Measurements from ENCODE around the gene HEATR3.
"Not testable (repeated sequence)": the region's sequence is repeated elsewhere in the genome, so short reads cannot be mapped to it uniquely, and the experiment has no call there.

The HEATR3 gene

DNA sequence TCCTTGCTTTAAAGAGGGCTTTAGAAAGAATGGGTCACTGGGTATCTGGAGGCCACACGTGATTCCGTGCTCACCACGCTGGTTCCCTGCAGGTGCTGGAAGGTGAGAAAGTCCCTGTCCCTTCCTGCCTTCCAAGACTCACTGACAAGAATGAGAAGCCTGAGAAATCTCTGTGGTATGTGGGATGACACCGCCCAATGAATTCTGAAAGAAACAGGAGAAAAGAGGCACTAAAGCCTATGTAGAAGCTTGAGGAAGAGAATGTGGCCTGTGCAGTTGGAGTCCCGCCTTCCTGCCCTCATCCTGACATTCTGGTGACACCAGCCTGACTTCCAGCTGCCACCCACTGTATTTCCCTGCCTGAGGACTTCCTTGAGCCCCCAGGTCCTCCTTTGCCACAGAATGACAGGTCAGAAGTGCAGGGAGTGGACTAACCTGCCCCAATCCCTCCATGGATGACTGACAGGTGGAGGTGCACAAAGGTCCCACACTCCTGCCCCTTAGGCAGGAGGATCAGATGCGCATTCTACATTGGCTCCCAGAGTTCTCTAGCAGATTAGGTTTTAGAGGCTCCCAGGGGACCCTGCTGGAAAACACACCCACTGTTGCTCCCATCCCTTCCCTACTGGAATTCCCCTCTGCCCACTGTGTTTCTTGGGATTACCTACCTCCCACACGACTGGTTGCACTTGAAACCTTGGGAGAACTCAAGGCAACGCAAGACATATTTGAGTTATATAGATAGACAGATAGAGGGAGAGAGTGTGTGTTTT lies 48.8 kb downstream of the HEATR3 start:
- no peak for DNase-seq

DNA sequence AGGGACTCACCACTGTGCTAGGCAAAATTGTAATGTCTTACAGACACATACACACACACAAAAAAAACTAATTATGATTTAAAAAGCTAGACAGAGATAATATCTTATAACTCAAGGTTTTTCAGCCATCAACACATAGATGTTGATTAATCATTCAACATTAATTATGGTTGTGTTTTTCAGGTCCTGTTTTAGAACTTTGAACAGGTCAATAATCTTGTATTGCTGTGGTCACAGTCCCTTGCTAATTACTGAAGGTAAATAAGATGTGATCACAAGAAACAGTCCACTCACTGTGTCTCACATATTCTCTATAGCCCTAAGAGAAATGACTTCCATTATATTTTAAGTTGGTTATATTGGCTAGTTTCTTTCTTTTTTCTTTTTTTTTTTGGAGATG lies 54.9 kb downstream of the HEATR3 start:
- no peak for DNase-seq

DNA sequence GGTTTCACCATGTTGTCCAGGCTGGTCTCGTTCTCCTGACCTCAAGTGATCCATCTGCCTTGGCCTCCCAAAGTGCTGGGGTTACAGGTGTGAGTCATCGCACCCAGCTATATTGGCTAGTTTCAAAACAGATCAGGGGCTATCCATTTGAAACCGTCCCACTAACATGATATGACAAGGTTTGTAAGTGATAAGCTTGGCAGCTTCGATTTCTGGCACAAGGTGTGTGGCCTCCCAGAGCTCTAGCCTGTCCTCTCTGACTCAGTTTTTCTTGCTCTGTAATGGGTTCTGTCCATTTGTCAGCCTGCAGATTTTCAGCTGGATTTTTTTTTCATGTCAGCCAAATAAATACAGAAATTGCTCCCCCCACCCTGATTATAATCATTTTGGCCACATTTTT lies 55.5 kb downstream of the HEATR3 start:
- DNase-seq = no peak

DNA sequence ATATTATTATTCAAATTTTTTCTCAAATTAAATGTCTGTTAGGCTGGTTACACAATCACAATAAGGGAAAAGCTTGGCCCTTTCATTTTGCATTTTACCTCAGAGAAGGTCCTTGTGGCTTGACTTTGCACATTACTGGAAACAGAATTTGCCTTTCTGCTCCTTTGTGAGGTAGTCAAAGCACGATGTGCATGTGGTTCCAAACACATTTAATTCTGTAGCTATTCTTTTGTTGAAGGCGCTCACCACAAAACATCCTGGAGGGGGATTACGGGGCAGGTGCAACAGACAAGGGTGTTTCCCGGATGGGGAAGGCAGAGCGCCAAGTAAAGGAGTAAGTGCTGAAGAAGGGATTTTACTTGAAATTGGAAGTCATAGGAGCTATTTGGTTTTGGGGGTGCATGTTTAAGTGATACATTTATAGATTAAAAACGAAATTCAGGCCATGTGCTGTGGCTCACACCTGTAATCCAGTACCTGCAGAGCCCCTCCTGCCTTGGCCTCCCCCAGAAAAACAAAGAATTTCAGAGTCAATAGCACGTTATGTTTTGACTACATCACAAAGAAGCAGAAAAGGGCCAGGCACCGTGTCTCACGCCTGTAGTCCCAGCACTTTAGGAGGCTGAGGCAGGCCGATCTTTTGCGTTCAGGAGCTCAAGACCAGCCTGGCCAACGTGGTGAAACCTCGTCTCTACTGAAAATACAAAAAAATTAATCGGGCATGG lies 56.1 kb downstream of the HEATR3 start:
- no peak for DNase-seq

DNA sequence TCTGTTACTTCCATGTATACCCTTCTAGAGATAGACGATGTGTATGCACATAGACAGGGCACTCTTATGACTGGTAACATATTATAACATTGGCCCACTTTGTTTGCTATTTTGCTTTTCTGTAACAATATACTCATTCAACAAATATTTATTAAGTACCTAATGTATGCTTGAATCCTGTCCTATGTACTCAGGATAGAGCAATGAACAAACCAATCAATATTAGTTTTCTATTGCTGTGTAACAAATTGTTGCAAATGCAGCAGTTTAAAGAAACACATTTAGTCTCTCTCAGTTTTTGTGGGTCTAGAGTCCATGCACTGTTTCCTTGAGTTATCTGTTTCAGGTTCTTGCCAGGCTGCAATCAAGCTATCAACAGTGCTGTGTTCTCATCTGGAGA lies 57.6 kb downstream of the HEATR3 start:
- no peak for DNase-seq

DNA sequence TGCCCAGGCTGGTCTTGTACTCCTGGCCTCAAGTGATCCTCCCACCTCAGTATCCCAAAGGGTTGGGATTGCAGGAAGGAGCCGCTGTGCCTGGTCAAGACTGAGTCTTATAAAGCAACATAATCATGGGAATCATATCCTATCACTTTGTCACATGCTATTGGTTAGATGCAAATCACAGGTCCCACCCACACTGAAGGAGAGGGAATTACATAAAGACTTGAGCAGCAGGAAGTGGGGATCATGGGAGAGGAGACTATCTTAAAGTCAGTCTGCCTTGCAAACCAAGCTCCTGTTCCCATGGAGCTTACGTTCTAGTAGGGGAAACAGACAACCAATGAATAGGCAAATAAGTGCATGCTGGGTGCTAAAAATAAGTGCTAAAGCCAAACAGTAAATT lies 59.0 kb downstream of the HEATR3 start:
- no peak for DNase-seq

DNA sequence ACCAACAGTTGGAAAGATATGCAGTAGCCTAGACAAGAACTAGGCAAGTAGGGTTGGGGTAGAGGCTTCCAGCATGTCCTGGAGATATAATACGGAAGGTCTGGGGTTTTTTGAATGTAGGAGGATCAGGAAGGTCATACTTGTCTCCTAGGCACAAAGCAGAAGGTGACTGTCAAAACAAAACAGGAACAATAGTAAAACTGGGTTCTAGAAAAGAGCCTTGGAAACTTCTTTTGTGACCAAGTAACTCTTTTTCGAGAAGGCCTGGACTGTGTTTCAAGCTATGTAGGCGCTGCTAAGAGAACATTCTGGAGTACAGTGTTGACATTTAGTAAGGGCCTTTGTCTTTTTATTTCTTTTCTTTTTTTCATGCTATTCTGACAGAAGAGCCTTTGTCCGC lies 60.4 kb downstream of the HEATR3 start:
- DNase-seq = no peak

DNA sequence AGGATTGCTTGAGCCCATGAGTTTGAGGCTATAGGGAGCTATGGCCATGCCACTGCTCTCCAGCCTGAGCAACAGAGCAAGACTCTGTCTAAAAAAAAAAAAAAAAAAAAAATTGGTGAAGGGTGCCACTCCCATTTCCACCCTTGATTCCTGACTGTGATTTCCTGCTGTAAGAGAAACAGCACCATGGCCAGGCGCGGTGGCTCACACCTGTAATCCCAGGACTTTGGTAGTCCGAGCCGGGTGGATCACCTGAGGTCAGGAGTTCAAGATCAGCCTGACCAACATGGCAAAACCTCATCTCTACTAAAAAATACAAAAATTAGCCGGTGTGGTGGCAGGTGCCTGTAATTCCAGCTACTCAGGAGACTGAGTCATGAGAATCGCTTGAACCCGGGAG lies 66.8 kb downstream of the HEATR3 start:
- not testable (repeated sequence) for DNase-seq

DNA sequence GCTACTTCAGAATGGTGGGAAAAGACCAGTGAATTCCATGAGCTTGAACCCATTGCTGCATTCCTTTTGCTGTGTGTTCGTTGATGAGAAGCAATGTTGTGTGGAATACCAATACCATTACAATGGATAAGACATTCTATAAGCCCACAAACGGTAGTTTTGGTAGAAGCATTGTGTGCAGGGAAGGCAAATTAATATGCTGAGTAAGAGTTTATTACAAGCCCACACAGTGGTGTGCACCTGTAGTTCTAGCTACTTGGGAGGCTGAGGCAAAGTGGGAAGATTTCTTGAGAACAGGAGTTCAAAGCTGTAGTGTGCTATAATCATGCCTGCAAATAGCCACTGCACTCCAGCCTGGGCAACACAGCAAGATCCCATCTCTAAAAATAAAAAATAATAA lies 67.4 kb downstream of the HEATR3 start:
- no peak for DNase-seq

DNA sequence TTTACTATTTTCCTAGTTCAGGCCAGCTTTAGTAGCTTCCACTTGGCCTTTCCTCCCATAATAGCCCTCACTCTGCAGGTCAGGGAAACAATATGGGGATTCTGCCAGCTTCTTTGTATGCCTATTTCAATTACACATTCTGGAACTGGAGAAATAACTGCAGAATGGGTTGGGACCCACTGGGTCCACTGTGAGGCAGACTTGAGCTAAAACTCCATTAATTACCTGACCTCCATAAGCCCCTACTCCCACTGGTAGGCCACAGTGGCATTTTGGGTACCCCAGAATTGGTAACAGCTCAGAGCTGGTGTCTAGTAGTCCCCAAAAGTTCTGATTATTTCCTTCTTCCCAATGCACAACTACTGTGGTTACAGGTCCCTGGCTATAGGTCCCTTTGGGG lies 70.6 kb downstream of the HEATR3 start:
- no peak for DNase-seq

DNA sequence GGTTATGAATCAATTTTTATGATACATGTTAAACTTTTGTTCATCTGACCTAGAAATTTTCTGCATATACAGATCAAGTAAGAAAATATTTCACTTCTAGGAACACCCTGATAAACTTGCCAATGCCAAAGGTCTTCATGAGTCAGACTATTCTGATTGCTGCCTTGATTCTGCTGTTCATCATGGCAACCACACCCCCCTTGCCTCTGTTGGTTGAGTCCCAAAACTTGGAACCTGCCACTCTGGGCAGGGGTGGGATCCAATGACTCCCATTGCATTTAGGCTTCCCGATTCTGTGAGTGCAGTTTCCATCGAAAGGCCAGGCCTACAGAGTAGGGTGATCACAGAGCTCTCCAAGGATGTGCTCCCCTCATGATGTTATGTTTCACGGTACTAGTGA lies 71.5 kb downstream of the HEATR3 start:
- DNase-seq = no peak

DNA sequence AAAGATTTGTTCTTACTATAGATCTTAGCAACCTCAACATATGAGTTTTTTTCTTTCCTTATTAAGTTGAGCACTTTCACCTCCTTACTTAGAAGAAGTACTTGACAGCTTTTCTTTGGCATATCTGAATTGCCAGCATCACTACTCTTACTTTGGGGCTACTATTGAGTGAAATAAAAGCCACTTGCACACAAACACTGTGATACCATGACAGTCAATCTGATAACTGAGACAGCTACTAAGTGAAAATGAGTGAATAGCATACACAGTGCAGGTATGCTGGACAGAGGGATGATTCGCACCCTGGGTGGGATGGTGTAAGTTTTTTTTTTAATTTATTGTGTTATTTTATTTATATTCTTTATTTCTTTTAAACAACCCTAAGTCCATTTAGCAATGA lies 73.8 kb downstream of the HEATR3 start:
- no peak for DNase-seq

DNA sequence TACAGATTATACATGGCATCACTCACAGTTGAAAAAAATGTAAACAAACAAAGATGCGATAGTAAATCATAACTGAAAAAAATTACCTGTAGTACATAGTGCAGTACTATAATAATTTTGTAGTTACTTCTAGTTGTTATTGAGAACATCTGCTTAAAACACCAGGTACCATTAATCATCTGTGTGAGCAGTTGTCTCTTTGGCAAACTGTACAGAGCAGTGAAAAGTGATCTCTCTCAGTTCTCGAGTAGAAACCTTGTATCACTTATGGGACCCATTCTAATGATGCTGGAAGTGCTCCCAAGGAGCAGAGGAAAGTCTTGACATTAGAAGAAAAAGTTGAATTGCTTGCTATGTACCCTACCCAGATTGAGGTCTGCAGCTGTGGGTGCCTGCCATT lies 78.4 kb downstream of the HEATR3 start:
- no peak for DNase-seq

DNA sequence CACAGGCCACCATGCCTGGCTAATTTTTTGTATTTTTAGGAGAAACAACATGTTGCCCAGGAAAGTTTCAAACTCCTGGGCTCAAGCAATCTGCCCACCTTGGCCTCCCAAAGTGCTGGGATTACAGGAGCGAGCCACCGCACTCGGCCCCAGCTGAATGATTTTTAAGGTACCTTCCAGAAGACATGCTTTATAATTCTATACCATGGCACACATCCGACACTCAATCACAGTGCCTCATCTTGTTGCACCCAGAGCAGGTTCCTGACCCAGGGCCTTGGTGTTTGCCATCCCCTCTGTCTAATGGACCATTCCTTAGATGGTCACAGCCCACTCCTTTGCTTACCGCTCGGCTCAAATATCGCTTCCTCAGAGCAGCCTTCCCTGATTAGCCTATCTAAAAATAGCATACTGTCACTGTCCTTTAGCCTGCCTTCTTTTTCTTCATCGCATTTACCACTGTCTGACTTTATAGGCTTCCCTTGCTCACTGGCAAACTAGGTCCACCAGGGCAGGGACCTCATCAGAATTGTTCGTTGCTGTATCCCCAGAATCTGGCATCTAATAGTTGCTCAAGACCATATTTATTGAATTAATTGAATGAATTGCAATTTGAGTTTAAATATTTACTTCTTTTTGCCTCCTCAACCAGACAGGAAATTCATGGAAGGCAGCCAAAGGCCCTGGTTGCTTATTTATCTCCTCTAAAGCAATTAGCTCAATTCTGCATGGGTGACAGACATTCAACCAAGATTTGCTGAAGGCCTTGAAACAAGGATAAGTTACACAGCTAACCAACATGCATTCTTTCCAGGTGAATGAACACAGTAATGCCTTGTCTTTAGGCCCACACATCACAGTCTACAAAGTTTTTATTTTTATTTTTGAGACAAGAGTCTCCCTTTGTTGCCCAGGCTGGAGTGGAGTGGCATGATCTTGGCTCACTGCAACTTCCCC lies 81.0 kb downstream of the HEATR3 start:
- no peak for DNase-seq

DNA sequence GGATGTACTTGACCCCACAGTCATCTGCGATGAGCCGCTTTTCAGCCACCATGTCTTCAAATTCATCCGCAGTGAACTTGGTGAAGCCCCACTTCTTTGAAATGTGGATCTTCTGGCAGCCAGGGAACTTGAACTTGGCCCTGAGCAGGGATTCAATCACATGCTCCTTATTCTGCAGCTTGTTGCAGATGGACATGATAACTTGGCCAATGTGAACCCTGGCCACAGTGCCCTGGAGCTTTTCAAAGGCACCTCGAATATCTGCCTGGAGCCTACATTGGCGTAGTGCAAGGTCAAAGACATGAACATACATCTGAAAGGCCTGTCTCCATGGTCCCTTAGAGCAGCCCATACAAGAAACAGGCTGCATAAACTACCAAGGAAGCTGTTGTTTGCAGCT lies 85.6 kb downstream of the HEATR3 start:
- DNase-seq = no peak

DNA sequence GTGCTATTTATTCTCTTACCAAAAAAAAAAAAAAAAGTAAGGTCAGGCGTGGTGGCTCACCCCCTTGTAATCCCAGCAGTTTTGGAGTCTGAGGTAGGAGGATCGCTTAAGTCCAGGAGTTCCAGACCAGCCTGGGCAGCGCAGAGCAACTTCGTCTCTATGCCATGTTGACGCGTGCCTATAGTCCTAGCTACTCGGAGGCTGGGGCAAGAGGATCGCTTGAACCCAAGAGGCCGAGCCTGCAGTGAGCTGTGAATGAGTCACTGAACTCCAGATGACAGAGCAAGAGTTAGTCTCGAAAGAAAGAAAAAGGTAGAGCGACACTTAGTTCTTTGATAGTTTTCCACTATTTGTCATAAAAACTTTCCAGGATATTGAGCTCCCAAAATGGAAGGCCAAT lies 86.0 kb downstream of the HEATR3 start:
- no peak for DNase-seq

DNA sequence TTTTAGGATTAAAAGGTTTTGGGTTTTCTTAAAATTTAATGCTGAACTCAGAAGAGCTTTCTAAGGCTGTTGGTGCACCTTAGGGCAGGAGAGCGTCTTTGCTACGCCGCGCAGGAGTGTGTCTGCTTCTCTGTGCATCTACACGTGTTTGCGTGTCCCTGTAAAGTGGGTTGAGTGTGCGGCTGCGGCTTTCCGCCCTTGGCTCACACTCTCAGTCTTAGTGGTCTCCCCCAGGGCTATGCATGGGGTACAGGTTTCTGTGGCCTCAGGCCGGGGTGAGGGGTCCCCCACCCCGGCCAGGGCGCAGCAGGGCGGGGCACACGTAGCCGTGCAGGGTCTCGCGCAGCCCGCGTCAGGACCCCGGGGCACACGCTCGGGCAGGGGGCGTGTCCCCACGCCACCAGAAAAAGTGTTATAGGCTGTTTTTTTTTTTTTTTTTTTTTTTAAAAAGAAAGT lies 86.6 kb downstream of the HEATR3 start:
- no peak for DNase-seq

DNA sequence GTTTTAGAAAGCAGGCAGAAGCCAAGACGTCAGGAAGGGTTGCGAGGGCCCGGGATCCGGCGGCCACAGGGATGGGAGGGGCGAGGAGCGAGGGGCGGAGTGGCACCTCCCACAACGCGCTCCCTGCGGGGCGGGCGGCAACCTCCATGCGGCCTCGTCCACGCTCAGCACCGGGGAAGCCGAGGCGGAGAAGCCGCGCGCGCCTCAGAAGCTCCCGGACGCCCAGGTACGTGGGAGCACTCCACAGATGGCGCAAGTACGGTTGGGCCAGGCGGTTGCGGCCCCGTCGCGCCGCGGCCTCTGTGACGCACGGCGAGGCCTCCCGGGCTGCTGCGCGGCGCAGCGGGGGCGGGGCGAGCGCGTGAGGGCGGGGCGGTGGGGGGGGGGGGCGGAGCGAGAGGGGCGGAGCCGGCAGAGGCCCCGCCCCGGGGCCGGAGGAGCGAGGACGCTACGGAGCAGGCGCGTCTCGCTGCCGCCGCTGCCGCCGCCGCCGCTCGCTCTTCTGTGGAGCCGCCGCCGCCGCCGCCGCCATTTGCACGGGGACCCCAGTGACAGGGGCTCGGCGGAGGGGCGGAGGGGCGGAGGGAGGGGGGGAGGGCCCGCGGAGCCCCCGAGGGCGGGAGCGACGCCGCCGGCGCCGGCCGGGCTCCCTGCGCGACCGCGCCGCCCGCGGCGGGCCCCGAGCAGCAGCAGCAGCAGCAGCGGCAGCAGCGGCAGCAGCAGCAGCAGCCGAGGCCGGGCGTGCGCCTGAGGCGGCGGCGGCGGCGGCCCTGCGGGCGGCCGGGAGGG lies 87.2 kb downstream of the HEATR3 start, which contains the start of gene TENT4B:
TSS of gene TENT4B (plus strand) at position 500 of the 789 bp plus-strand sequence. CDS start 316 bp downstream, outside the sequence.
- DNase-seq = peak; percentile 97

DNA sequence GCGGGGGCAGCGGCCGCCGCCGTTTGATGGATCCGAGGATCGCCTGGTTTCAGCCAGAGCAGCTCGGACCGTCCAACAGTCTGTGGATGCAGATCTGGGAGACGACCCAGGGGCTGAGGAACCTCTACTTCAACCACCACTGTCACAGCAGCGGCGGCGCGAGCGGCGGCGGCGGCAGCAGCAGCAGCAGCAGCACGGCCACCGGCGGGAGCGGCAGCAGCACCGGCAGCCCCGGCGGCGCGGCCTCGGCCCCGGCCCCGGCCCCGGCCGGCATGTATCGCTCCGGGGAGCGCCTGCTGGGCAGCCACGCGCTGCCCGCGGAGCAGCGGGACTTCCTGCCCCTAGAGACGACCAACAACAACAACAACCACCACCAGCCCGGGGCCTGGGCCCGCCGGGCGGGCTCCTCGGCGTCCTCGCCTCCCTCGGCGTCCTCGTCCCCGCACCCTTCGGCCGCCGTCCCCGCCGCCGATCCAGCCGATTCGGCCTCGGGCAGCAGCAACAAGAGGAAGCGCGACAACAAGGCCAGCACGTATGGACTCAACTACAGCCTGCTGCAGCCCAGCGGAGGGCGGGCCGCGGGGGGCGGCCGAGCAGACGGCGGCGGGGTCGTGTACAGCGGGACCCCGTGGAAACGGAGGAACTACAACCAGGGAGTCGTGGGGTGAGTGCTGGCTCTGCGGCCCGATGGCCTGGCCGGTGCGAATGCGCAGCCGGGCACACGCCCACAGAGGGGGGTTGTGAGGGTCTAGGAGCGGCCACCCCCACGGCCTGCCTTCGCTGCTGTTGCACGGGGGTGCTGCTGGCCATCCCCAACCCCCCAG lies 88.0 kb downstream of the HEATR3 start:
- peak; percentile 75 for DNase-seq

DNA sequence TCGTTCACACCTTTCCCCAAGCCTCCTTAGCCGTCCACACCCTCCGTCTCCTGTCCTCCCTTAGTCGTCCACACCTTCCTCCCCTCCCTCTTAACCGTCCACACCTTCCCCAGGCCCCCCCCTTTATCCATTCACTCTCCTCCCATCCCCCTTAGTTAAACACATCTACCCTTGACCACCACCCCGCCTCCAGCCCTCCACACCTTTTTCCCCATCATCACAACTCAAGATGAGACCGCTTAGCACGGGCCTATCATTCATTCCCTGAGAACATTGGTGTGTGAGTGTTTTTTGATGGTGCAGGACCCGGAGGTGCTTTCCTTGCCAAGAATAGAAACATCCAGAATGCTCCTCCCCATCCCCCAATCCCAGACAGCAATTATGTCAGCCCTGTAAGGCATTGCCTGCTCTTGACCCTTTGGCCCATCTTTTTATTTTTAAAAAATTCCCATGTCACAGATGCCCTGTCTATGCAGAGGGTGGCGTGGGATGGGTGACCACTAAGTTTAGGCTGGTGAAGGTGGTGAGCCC lies 88.7 kb downstream of the HEATR3 start:
- no peak for DNase-seq

DNA sequence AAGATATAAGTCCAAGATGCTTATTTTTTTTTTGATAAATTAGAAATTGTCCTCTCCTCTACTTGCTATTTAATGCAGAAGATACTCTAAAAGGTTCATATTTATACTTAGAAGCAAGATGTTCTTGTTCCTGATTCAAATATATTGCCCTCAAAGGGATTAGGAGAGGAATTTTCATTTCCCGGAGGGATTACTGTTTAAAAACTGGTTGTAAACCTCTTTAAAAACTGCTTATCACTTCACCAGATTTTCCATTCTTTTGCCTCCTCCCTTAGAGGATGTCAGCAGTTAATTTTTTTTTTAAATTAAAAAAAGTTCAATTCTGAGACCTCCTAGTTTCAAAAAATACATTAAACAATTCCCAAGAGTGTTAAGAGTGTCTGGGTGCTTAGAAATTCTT lies 90.2 kb downstream of the HEATR3 start:
- no peak for DNase-seq
